Hematopoietic multipotent progenitor cell treated with erythropoietin and hydrocortisone succinate and interleukin-3 and kit ligand, for 4 days (in vitro differentiated cells): Measurements from ENCODE around the gene RPS6KA2.

ENCODE experiments used
- DNase-seq: peaks from one replicate; pipeline ENCODE4 v3.0.0-alpha.2; 2015

The RPS6KA2 gene

DNA sequence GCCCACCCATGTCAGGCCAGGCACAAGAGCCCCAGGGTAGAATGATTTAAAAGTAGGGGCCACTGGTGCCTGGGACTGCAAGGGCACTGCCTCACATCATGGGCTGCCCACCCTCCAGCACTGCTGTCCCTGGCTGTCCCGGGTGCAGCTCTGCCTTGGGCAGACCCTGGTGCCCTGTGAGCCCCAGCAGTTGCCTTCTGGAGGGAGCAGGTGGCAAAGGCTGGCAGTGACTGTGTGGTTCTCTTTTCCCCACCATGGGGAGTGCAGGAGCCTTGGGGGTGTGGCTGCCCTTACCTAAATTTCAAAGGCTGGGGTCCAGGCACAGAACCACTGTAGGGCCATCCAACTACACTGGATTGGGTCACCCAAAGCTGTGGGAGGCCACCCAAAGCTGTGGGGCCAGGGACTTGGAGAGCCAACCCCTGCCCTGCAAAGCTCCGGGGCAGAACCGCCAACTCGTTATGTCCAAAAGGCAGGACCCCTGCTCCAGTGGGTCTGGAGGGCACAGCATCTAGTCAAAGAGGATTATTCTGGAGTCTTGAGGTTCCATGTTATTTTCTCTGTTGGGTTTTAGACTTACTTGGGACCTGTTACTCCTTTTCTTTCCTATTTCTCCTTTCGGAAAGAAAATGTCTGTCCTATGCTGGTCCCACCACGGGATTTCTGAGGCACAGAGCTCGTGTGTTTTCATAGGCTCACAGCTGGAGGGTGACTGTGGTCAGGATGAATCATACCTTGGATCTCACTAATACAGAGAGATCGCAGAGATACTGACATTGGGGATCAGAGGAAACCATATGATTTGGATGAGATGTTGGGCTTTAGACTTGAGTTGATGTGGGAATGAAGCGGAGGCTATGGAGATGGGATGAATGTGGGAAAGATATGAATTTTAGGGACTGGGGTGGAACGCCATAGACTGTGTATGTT, 105.9 kb downstream of the RPS6KA2 start:
- DNase-seq: no peak

DNA sequence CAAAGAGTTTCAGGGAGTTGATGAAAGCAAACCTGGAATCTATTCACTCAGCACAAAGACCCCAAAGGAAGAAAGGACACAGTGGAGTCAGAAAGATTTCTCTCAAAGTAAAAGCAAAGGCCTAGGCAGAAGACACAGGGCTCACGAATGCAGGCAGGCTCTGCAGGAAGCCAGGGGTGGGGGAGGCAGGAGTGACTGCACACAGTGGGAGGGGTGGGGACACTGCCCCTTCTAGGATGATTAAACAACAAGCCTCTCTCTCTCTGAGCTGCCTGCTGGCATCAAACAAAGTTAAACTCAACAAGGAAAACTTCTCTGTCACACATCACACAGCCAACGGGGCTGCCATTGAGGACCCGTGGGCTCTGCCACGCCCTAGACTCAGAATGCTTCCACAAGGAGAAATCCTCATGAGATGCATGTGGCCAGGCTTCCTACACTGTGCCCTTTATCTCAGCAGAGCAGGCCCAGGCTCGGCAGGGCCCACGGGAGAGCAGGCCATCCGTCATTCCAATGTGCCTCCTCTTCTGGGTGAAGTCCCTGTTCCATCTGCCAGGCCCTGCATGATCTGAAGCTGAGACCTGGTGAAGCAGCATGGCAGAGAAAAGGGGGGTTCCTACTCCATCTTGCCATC, 110.7 kb downstream of the RPS6KA2 start:
- DNase-seq: no peak

DNA sequence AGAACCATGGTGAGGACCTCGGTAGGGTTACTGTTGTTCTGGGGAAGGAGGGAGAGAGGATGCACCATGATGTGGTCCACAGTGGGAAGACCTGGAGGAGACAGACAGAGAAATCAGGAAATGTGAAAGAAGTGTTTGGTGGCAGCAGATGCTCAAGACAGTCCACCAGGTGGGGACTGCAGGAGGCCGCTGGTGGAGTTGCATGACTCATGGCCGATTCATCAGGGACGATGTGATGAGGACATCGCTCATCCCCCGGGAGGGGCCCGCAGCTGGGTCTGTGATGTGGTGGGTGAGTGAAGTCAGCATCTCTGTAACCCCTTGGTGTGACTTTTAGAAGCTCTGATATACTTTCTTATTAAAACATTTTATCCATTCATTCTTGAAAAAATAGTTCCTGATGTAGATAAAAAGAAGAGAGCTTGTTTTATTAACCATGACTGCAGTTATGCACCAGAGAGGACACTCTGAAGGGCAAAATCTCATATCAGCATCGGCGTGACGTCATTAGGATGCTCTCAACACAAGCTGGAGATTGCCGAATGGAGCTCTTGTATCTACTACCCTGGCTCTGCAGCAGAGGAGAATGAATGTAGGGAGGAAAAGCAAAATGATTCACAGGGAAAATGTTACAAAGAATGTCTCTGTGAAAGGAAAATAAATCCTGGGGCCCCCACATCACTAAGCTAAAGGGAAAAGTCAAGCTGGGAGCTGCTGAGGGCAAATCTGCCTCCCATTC, 111.8 kb downstream of the RPS6KA2 start:
- peak; percentile 6 for DNase-seq

GRCh38 chr6:166514196-166514595, 112.9 kb downstream of the RPS6KA2 start:
- DNase-seq: peak; percentile 8

DNA sequence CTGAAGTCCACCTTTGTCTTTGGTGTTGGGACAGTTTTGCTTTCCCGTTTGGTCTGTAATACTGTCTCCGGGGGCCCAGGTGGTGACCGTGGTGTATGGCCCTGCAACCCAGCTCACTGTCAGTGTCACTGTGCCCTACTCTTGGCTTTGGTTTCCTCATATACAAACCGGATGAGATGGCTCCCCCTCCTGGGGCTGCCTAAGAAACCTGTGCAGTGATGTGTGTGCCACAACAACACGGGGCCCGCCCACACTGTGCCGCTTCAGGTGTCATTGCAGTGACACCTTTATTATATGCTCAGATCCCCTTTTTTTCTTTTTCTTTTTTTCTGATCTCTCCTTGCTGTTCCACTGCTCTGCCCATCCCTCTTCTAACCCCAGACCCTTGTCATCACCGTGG, 114.5 kb downstream of the RPS6KA2 start:
- peak; percentile 14 for DNase-seq

GRCh38 chr6:166511316-166511715, 115.7 kb downstream of the RPS6KA2 start:
- DNase-seq: no peak

DNA sequence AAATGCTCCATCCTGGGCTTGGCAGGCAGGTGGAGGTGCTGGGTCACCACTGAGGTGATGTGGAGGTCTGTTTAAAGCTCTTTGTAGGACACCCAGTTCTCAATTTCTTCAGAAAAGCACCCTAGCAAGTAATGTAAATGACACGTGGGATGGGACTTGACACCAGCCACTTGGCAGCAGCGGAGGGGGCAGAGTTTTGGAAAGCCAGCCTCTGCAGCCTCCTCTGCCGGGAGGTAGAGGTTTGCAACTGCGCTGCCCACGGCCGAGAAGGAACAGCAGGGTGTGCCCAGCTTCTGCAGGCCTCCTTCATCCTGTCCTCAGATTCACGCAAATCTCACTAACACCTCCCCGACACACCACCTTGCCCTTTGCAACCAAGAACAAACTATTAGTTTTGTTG, 117.9 kb downstream of the RPS6KA2 start:
- DNase-seq: no peak

DNA sequence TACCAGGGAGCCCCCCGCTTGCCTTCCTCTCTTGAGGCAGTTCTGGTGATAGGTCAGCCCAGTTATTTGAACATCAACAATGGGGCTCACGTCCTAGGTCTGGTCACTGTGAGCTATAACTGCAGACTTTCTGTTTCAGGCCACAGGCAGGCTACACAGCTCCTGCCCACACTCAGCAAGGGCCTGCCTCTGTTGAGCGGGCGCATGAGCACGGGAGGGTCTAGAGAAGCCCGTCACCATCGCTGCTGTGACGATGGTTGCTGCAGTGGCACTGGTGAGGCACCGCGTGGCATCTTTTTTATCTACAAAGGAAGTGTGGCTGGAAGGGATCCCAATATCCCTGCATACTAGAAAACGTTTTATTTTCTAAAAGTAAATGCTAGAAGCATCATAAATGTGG, 118.3 kb downstream of the RPS6KA2 start:
- no peak for DNase-seq

- no peak for DNase-seq
Measured at GRCh38 chr6:166507809-166508564, 119.1 kb downstream of the RPS6KA2 start.

- no peak for DNase-seq
Measured at GRCh38 chr6:166507380-166507779, 119.7 kb downstream of the RPS6KA2 start.

GRCh38 chr6:166505133-166505905, 121.7 kb downstream of the RPS6KA2 start:
- no peak for DNase-seq

DNA sequence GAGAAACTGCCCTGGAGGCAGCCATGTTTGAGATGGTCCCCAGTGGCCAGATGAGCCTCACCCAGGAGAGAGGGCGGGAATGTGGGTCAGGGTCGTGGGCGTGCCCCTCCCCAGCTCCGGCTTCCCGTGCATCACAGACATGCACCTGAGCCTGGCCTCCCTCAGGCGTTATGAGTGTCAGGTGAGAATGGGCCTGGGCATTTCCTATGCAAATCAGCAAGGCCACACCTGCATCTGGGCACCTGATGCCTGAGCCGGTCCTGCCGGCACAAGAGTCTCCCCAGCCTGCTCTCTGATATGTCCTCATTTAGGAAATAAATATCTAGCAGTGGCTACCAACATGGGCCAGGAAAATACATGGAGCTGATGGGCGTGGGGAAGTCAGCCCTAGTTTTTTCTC, 123.0 kb downstream of the RPS6KA2 start:
- no peak for DNase-seq

- DNase-seq: no peak
Measured at GRCh38 chr6:166503167-166503744, 123.8 kb downstream of the RPS6KA2 start.

GRCh38 chr6:166502453-166502852, 124.6 kb downstream of the RPS6KA2 start:
- no peak for DNase-seq

- DNase-seq: no peak
Measured at GRCh38 chr6:166501246-166501645, 125.8 kb downstream of the RPS6KA2 start.

GRCh38 chr6:166500246-166500645, 126.8 kb downstream of the RPS6KA2 start:
- no peak for DNase-seq

GRCh38 chr6:166499350-166500163, 127.5 kb downstream of the RPS6KA2 start:
- no peak for DNase-seq

DNA sequence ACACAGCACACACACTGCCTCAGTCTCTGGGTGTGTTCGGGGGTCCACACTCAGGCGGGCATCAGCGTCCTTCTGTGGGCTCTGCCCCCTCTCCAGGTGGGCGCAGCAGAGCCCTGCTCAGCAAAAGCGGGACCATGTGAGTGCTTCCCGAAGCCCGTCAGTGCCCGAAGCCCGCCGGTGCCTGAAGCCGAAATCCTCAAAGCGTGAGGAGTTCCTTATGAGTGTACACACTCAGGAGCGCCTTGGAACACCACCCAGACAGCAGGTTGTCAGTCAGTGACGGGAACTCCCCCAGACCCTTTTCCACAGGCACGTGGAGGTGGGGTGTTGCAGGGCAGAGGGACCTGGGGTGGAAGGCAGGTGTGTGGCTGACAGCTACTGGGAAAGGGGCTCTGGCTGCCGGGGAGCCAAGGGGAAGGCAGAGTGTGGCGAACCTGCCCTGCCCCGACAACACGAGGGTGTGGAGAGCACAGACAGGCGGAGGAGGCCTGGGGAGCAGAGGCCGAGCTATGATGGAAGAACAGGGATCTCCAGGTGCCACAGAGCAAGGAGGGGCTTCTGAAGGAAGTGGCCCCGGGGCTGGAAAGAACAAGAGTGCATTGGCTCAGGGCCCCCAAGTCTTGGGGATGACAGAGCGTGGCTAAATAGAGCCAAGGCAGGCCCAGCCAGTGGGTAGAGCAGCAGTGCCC, 128.2 kb downstream of the RPS6KA2 start:
- DNase-seq: no peak

- no peak for DNase-seq
Measured at GRCh38 chr6:166498228-166498627, 128.8 kb downstream of the RPS6KA2 start.
